Glutamatergic neuron (in vitro differentiated cells): ENCODE data around the gene TIMP1. TPM values are rescaled to one million over a fixed set of nuclear protein-coding genes. Genes with fewer than 3 reads are reported as not detected.

Source experiments
- DNase-seq: peaks from one replicate; pipeline ENCODE4 v3.0.0; 2022
- H3K27ac Mint-ChIP-seq: one replicate; pipeline ENCODE4 v1.8.0; 2020; ENCODE audit warnings: mild to moderate bottlenecking, mixed read lengths, inconsistent platforms; ENCODE audit not compliant: unreplicated experiment
- H3K27me3 Mint-ChIP-seq: one replicate; pipeline ENCODE4 v1.8.0; 2020; ENCODE audit warnings: mild to moderate bottlenecking, moderate library complexity, mixed read lengths, inconsistent platforms; ENCODE audit not compliant: unreplicated experiment
- H3K36me3 Mint-ChIP-seq: one replicate; pipeline ENCODE4 v1.8.0; 2020; ENCODE audit warnings: mild to moderate bottlenecking, mixed read lengths, inconsistent platforms; ENCODE audit not compliant: unreplicated experiment
- H3K4me1 Mint-ChIP-seq: one replicate; pipeline ENCODE4 v1.8.0; 2020; ENCODE audit warnings: mild to moderate bottlenecking, low read depth, mixed read lengths, inconsistent platforms; ENCODE audit not compliant: unreplicated experiment
- H3K4me3 Mint-ChIP-seq: one replicate; pipeline ENCODE4 v1.8.0; 2020; ENCODE audit warnings: mild to moderate bottlenecking, mixed read lengths, inconsistent platforms; ENCODE audit not compliant: unreplicated experiment
- H3K9me3 Mint-ChIP-seq: one replicate; pipeline ENCODE4 v1.8.0; 2020; ENCODE audit warnings: mild to moderate bottlenecking, moderate library complexity, mixed read lengths, inconsistent platforms; ENCODE audit not compliant: unreplicated experiment
- total RNA-seq: library from RNA; stranded (reverse); fragmentation: NEBNext Ultra II Directional; extraction: Animal tissue kit (Norgen Biotek cat#: 25700); gene quantifications from one replicate; pipeline ENCODE4 v1.2.1, GENCODE V29; 2021; ENCODE audit not compliant: unreplicated experiment
- TF ChIP-seq, protein P1 (sequence below): fragments of 200-600 bp; sonication (generic); IDR thresholded peaks from one replicate; pipeline ENCODE4 v1.5.0; 2021; ENCODE audit not compliant: partially characterized antibody, unreplicated experiment

The TIMP1 gene
- total RNA-seq, 1 donor from 2014 or later, result 5.9 TPM

GRCh38 chrX:47573341-47574075 is 8.7 kb upstream of the TIMP1 start:
- no peak overlapping the region for H3K4me3 Mint-ChIP-seq
- H3K9me3 Mint-ChIP-seq, result peaks cover 5% of the 10 kb centered on the region
- no peak for DNase-seq
- H3K27ac Mint-ChIP-seq, result no peak overlapping the region
- H3K4me1 Mint-ChIP-seq, result peaks cover 7% of the 10 kb centered on the region
- peaks cover 6% of the 10 kb centered on the region for H3K27me3 Mint-ChIP-seq
- TF ChIP-seq, protein P1, sequence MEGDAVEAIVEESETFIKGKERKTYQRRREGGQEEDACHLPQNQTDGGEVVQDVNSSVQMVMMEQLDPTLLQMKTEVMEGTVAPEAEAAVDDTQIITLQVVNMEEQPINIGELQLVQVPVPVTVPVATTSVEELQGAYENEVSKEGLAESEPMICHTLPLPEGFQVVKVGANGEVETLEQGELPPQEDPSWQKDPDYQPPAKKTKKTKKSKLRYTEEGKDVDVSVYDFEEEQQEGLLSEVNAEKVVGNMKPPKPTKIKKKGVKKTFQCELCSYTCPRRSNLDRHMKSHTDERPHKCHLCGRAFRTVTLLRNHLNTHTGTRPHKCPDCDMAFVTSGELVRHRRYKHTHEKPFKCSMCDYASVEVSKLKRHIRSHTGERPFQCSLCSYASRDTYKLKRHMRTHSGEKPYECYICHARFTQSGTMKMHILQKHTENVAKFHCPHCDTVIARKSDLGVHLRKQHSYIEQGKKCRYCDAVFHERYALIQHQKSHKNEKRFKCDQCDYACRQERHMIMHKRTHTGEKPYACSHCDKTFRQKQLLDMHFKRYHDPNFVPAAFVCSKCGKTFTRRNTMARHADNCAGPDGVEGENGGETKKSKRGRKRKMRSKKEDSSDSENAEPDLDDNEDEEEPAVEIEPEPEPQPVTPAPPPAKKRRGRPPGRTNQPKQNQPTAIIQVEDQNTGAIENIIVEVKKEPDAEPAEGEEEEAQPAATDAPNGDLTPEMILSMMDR, result no peak
- no peaks in the 10 kb centered on the region for H3K36me3 Mint-ChIP-seq

DNA sequence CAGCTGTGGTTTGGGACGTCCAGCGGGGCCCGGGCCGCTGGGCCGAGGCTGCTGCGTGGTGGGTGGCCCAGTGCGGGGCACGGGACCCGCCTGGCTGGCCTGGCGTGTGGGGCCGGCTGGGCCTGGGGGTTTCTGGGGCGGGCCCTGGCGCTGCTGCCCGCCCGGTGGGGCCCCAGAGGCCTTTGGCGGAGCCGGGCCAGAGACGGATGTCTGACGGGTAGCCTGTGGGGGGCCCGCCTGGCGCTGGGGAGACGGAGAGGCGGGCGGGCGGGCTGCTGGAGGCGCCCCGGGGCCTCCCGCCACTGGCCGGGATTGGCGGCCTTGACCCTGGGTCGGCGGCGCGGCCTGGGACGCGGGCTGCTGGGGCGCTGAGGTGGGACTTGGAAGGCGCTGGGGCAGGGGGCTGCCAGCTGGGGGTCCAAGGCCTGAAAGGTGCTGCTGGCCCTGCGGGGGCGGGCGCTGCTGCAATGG is 8.1 kb upstream of the TIMP1 start:
- H3K27ac Mint-ChIP-seq, result no peak overlapping the region

DNA sequence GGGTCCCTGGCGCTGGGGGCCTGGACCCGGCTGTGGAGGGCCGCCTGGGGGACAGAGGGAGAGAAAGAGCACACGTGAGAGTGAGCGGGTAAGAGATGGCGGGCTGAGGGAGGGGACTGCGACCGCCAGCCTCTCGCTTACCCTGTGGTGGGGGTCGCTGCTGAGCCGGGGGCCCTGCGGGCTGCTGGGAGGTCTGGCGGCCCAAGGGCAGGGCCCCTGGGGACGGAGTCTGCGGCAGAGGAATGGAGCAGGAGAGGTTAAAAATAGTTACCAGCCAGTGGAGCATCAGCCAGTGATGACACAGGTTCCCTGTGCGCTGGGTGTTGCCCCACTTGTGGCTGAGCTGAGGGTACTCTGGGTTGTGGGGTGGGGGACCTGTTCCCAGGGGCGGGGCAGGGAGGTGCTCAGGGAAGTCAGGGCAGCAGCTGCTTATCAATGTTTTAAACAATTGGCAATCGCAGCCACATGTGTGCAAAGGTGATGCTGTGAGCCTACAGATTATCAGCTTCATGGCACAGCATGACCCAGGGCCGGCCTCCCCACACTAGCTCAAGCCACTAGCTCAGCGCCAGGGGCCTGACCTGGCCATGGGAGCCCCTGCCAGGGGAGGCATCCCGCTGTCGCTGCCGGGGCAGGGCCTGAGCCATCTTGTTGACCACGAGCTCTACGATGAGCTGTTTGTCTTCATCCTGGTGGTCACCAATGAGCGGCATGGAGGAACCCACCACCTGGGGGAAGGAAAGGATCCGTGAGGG is 7.5 kb upstream of the TIMP1 start:
- TF ChIP-seq, protein P1, result no peak
- Mint-ChIP-seq H3K4me3 (no peak overlapping the region), H3K27ac (no peak overlapping the region), H3K9me3 (peaks cover 5% of the 10 kb centered on the region), H3K4me1 (peaks cover 7% of the 10 kb centered on the region), H3K27me3 (peaks cover 4% of the 10 kb centered on the region), H3K36me3 (no peaks in the 10 kb centered on the region)
- no peak for DNase-seq

More for the DNA sequence above, 8.1 kb upstream of the TIMP1 start:
- peaks cover 5% of the 10 kb centered on the region for H3K27me3 Mint-ChIP-seq
- H3K4me3 Mint-ChIP-seq, result no peak overlapping the region
- H3K36me3 Mint-ChIP-seq, result no peaks in the 10 kb centered on the region
- peaks cover 5% of the 10 kb centered on the region for H3K9me3 Mint-ChIP-seq
- peaks cover 7% of the 10 kb centered on the region for H3K4me1 Mint-ChIP-seq
- TF ChIP-seq, protein P1, result no peak
- no peak for DNase-seq

DNA sequence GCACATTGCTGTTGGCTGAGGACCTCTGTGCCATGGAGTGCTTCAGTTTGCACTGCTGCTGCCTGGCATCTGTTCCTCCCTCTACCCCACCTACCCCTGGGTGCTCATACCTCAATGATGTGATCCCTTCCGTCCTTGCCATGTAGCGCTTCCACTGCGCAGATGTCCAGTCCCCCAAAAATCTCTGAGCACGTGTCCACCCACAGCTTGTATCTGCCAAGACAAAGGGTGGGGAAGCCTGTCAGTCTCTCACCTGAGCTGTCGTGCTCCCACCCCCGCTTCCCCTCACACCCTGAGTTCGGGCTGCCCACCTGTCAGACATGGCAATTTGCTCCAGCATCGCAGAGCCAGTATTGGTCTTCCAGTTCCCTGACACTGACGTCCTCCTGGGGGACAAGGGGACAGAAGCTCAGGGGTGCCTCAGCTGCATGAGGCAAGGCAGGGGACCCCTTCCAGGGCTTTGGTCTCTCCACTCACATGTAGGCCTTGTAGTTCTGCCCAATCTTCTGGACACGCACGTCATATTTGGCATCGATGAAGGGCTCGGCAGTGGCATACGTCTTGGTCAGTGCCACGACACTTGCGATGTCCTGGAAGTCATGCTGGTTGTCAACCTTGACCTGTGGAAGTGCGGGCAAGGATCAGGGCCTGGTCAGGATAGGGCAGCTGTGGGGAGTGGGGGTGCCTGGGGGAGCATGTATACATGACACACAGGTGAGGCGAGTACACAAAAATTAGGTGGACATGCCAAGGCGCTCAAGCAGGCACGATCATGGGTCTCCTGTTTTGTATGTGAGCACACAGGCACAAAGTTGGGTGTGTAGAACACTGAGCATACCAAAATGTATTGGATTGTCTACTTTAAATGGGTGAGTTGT is 6.0 kb upstream of the TIMP1 start:
- Mint-ChIP-seq H3K4me1 (peaks cover 7% of the 10 kb centered on the region), H3K27ac (no peak overlapping the region), H3K4me3 (no peak overlapping the region), H3K9me3 (peaks cover 5% of the 10 kb centered on the region), H3K36me3 (no peaks in the 10 kb centered on the region), H3K27me3 (peaks cover 4% of the 10 kb centered on the region)
- DNase-seq, result no peak
- TF ChIP-seq, protein P1, result no peak
